Measurements from ENCODE around the gene ONECUT3.

DNA sequence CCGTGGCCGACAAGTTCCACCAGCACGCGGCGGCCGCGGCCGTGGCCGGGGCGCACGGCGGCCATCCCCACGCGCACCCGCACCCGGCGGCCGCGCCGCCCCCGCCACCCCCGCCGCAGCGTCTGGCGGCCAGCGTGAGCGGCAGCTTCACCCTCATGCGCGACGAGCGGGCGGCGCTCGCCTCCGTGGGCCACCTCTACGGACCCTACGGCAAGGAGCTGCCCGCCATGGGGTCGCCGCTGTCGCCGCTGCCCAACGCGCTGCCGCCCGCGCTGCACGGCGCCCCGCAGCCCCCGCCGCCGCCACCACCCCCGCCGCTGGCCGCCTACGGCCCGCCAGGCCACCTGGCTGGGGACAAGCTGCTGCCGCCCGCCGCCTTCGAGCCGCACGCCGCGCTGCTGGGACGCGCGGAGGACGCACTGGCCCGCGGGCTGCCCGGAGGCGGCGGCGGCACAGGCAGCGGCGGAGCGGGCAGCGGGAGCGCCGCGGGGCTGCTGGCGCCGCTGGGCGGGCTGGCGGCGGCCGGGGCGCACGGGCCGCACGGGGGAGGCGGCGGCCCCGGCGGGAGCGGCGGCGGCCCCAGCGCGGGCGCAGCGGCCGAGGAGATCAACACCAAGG, 821 bp downstream of the ONECUT3 start:
- TF ChIP-seq, protein P1, sequence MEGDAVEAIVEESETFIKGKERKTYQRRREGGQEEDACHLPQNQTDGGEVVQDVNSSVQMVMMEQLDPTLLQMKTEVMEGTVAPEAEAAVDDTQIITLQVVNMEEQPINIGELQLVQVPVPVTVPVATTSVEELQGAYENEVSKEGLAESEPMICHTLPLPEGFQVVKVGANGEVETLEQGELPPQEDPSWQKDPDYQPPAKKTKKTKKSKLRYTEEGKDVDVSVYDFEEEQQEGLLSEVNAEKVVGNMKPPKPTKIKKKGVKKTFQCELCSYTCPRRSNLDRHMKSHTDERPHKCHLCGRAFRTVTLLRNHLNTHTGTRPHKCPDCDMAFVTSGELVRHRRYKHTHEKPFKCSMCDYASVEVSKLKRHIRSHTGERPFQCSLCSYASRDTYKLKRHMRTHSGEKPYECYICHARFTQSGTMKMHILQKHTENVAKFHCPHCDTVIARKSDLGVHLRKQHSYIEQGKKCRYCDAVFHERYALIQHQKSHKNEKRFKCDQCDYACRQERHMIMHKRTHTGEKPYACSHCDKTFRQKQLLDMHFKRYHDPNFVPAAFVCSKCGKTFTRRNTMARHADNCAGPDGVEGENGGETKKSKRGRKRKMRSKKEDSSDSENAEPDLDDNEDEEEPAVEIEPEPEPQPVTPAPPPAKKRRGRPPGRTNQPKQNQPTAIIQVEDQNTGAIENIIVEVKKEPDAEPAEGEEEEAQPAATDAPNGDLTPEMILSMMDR (optimal IDR thresholded peaks at IDR 0.05 in 1 of 3, IDR thresholded peaks at IDR 0.05 in 1 of 3, conservative IDR thresholded peaks at IDR 0.05 in 1 of 3; ENCODE audit: extremely low read depth in 1 of 3, insufficient read depth in 2 of 3, low read length in 3 of 3), result no peak
- no peak for TF ChIP-seq EZH2 (IDR thresholded peaks at IDR 0.05; ENCODE audit: low read length)

All from keratinocyte (primary cell).